ENCODE data around the gene P2RX3. TPM values are rescaled to one million over a fixed set of nuclear protein-coding genes. Genes with fewer than 3 reads are reported as not detected.

P2RX3 gene
- total RNA-seq, 4 donors from 2014 or later, result 0.22 TPM; not detected in 3

GRCh38 chr11:57417056-57417455, 78.9 kb downstream of the P2RX3 start:
- DNase-seq (ENCODE audit: low spot score in 2 of 2), result peak in 1 of 2 donors; percentile 38
- peak overlapping the region in 2 of 4 donors; percentile 36 to 42 for H3K27ac ChIP-seq
- no peak overlapping the region for H3K4me3 ChIP-seq
- TF ChIP-seq CTCF (IDR thresholded peaks at IDR 0.05) (no peak), EP300 (IDR thresholded peaks at IDR 0.05) (peak in 1 of 2 donors; percentile 19)
- H3K4me1 ChIP-seq, result peaks cover 0 to 11% (median 0%) of the 10 kb centered on the region in 4 donors
- no peaks in the 10 kb centered on the region for H3K27me3 ChIP-seq
- H3K36me3 ChIP-seq, result peaks cover 0 to 97% (median 4%) of the 10 kb centered on the region in 3 donors
- 47 to 57% methylated on average over 4 of the region's 4 CpGs for WGBS, 2 donors
- H3K9me3 ChIP-seq, result no peaks in the 10 kb centered on the region

- peaks cover 0 to 95% (median 4%) of the 10 kb centered on the region in 3 donors for H3K36me3 ChIP-seq
- peaks cover 0 to 21% (median 0%) of the 10 kb centered on the region in 4 donors for H3K4me1 ChIP-seq
- no peaks in the 10 kb centered on the region for H3K9me3 ChIP-seq
- H3K27ac ChIP-seq, result no peak overlapping the region
- H3K27me3 ChIP-seq, result no peaks in the 10 kb centered on the region
- no peak for DNase-seq (ENCODE audit: low spot score in 2 of 2)
- H3K4me3 ChIP-seq, result no peak overlapping the region
- TF ChIP-seq EP300 (IDR thresholded peaks at IDR 0.05) (no peak), POLR2A (IDR thresholded peaks at IDR 0.05) (no peak), CTCF (IDR thresholded peaks at IDR 0.05) (no peak)
Observed at GRCh38 chr11:57418131-57418530, 80.0 kb downstream of the P2RX3 start.

- DNase-seq (ENCODE audit: low spot score in 2 of 2), result no peak
- H3K9me3 ChIP-seq, result no peaks in the 10 kb centered on the region
- peaks cover 0 to 95% (median 4%) of the 10 kb centered on the region in 3 donors for H3K36me3 ChIP-seq
- TF ChIP-seq EP300 (IDR thresholded peaks at IDR 0.05) (no peak), POLR2A (IDR thresholded peaks at IDR 0.05) (no peak), CTCF (IDR thresholded peaks at IDR 0.05) (no peak)
- 84 to 86% methylated on average over 3 of the region's 3 CpGs for WGBS, 2 donors
- H3K27ac ChIP-seq, result peak overlapping the region in 1 of 4 donors; percentile 5
- H3K4me3 ChIP-seq, result no peak overlapping the region
- H3K27me3 ChIP-seq, result no peaks in the 10 kb centered on the region
- H3K4me1 ChIP-seq, result peaks cover 0 to 27% (median 6%) of the 10 kb centered on the region in 4 donors
Observed at GRCh38 chr11:57419146-57419545, 81.0 kb downstream of the P2RX3 start.

- 76 to 98% methylated on average over 4 of the region's 4 CpGs for WGBS, 2 donors
Observed at GRCh38 chr11:57421066-57421465, 82.9 kb downstream of the P2RX3 start.

GRCh38 chr11:57421805-57422204, 83.7 kb downstream of the P2RX3 start:
- TF ChIP-seq POLR2A (IDR thresholded peaks at IDR 0.05) (no peak), CTCF (IDR thresholded peaks at IDR 0.05) (no peak), EP300 (IDR thresholded peaks at IDR 0.05) (no peak)
- H3K36me3 ChIP-seq, result peaks cover 0 to 69% (median 4%) of the 10 kb centered on the region in 3 donors
- H3K9me3 ChIP-seq, result no peaks in the 10 kb centered on the region
- H3K4me1 ChIP-seq, result peaks cover 0 to 48% (median 29%) of the 10 kb centered on the region in 4 donors
- no peak for DNase-seq (ENCODE audit: low spot score in 2 of 2)
- no peak overlapping the region for H3K4me3 ChIP-seq
- H3K27ac ChIP-seq, result no peak overlapping the region
- H3K27me3 ChIP-seq, result no peaks in the 10 kb centered on the region

More at GRCh38 chr11:57421066-57421465, 82.9 kb downstream of the P2RX3 start:
- TF ChIP-seq EP300 (IDR thresholded peaks at IDR 0.05) (no peak), CTCF (IDR thresholded peaks at IDR 0.05) (no peak), POLR2A (IDR thresholded peaks at IDR 0.05) (no peak)
- no peaks in the 10 kb centered on the region for H3K9me3 ChIP-seq
- H3K4me3 ChIP-seq, result no peak overlapping the region
- H3K36me3 ChIP-seq, result peaks cover 0 to 77% (median 4%) of the 10 kb centered on the region in 3 donors
- DNase-seq (ENCODE audit: low spot score in 2 of 2), result no peak
- peaks cover 0 to 46% (median 25%) of the 10 kb centered on the region in 4 donors for H3K4me1 ChIP-seq
- no peaks in the 10 kb centered on the region for H3K27me3 ChIP-seq
- H3K27ac ChIP-seq, result no peak overlapping the region

Other genes with a start within 250 kb of the P2RX3 start
- not detected for gene LRRC55, start 156.4 kb upstream of the P2RX3 start, total RNA-seq
- 10 to 100 TPM in 1 of 4 donors, 1 to 10 TPM in 1, under 1 TPM in 2; 0.63 to 12.9 (median 2.0) TPM for gene APLNR, start 101.1 kb upstream of the P2RX3 start, total RNA-seq
- 100 to 1,000 TPM; 147 to 238 (median 204) TPM for gene TNKS1BP1, start 13.4 kb upstream of the P2RX3 start, total RNA-seq
- 10 to 100 TPM; 51.0 to 67.5 (median 56.5) TPM for gene SSRP1, start 2.5 kb upstream of the P2RX3 start, total RNA-seq
- not detected for gene PRG3, start 42.8 kb downstream of the P2RX3 start, total RNA-seq
- under 1 TPM in 1 of 4 donors, not detected in 3; 0.39 TPM for gene PRG2, start 52.3 kb downstream of the P2RX3 start, total RNA-seq
- gene SLC43A3, start 88.8 kb downstream of the P2RX3 start, total RNA-seq, result 100 to 1,000 TPM in 2 of 4 donors, 10 to 100 TPM in 2; 42.2 to 110 (median 94.7) TPM
- 1 to 10 TPM in 1 of 4 donors, under 1 TPM in 2, not detected in 1; 0.20 to 1.5 (median 0.42) TPM for gene RTN4RL2, start 122.2 kb downstream of the P2RX3 start, total RNA-seq
- gene SLC43A1, start 177.3 kb downstream of the P2RX3 start, total RNA-seq, result 10 to 100 TPM; 35.8 to 47.3 (median 42.4) TPM
- gene TIMM10, start 192.4 kb downstream of the P2RX3 start, total RNA-seq, result 10 to 100 TPM; 20.2 to 51.6 (median 40.1) TPM
- not detected for gene SMTNL1, start 199.2 kb downstream of the P2RX3 start, total RNA-seq
- gene UBE2L6, start 229.3 kb downstream of the P2RX3 start, total RNA-seq, result 10 to 100 TPM; 22.4 to 35.7 (median 25.5) TPM

Measured in tibial nerve (tissue), 4 donors.